Liver (tissue), 2 donors: ENCODE measurements around the gene UFD1.
"Not testable (repeated sequence)": the region's sequence is repeated elsewhere in the genome, so short reads cannot be mapped to it uniquely, and the experiment has no call there.

ENCODE experiments used
- YY1 ChIP-seq: IDR thresholded peaks from 2 replicates; pipeline ENCODE4 v1.6.1; 2016; ENCODE audit warnings: antibody characterized with exemption, mild to moderate bottlenecking
- TF ChIP-seq, protein P1 (sequence below): fragments of 150-350 bp; IDR thresholded peaks from 2 replicates; pipeline ENCODE4 v1.5.1; 2017; ENCODE audit warnings: improper control_type of control experiment, low read depth, low read length; ENCODE audit not compliant: missing input control
- donor health status: healthy.

DNA sequence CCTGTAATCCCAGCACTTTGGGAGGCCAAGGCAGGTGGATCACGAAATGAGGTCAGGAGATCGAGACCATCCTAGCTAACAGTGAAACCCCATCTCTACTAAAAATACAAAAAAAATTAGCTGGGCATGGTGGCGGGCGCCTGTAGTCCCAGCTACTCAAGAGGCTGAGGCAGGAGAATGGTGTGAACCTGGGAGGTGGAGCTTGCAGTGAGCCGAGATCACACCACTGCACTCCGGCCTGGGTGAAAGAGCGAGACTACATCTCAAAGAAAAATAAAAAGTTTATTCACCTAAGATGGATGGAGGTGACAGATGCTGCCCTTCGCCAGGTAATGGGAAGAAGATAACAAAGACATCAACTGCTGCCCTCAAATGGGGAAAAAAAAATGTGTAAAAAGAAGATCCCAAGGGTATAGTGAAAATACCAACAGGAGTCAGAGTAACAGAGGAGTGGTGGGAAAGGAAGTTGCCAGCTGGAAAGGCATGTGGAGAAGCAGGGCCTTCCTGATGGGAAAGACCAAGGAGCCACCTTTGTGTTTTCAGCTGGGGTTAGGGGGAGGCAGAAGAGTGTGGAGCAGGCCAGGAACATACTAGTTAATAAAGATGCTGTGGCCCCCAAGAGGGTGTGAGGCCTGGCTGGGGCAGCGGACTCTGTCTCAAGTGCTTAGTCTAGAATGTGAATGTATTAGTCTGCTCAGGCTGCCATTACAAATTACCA, 42.4 kb downstream of the UFD1 start:
- TF ChIP-seq, protein P1, sequence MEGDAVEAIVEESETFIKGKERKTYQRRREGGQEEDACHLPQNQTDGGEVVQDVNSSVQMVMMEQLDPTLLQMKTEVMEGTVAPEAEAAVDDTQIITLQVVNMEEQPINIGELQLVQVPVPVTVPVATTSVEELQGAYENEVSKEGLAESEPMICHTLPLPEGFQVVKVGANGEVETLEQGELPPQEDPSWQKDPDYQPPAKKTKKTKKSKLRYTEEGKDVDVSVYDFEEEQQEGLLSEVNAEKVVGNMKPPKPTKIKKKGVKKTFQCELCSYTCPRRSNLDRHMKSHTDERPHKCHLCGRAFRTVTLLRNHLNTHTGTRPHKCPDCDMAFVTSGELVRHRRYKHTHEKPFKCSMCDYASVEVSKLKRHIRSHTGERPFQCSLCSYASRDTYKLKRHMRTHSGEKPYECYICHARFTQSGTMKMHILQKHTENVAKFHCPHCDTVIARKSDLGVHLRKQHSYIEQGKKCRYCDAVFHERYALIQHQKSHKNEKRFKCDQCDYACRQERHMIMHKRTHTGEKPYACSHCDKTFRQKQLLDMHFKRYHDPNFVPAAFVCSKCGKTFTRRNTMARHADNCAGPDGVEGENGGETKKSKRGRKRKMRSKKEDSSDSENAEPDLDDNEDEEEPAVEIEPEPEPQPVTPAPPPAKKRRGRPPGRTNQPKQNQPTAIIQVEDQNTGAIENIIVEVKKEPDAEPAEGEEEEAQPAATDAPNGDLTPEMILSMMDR, result not testable (repeated sequence)
- TF ChIP-seq YY1, result not testable (repeated sequence)
